Activated CD8-positive, alpha-beta memory T cell treated with anti-CD3 and anti-CD28 coated beads for 24 hours (primary cell): ENCODE measurements around the gene NETO2.
"Not testable (repeated sequence)": the region's sequence is repeated elsewhere in the genome, so short reads cannot be mapped to it uniquely, and the experiment has no call there.

Source experiments
- DNase-seq: peaks from one replicate; pipeline ENCODE4 v3.0.0-alpha.2; 2020

The NETO2 gene

DNA sequence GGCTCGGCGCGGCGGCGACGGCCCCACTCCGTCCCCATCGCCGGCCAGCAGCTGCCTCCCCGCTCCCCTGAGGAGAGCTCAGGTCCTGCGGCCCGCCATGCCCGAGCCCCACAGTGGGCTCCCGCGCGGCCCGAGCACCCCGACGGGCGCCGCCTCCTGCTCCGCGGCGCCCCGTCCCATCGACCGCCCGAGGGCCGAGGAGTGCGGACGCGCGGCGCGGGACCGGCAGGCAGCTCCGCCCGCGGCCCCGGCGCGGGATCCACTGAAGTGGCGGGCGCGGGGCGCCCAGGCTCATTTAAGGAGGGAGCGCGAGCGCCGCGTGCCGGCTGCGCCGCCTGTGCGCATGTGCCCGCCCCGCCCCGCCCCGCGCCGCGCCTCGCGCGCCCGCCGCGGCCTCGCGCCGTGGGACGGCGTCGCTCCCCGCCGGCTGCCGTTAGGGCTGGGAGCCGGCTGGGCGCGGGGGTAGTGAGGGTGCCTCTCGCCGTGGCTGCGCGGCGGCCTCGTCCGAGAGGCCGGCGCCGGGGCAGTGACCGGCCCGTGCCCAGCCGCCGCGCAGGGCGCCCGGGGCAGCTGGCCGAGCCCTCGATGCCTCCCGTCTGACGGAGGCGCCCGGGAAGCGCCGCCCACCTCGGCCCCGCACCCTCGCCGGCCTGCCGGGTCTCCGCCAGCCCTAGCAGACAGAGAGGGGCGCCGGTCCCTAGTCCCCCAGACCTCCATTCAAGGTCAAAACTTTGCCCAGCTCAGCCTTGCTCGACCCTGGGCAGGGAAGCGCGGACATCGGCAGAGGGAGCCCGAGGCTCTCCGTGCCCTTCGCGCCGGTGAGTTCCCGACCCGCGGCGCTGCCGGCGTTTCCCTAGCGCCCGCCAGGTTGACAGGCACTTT is at the start of gene NETO2:
Gene NETO2, minus strand, starts transcription at position 269 of the 882 bp plus-strand sequence. CDS start 333 bp downstream, outside the sequence.
- DNase-seq, result peak; percentile 84

GRCh38 chr16:47182318-47182717 is 38.6 kb upstream of the NETO2 start:
- DNase-seq, result no peak

DNA sequence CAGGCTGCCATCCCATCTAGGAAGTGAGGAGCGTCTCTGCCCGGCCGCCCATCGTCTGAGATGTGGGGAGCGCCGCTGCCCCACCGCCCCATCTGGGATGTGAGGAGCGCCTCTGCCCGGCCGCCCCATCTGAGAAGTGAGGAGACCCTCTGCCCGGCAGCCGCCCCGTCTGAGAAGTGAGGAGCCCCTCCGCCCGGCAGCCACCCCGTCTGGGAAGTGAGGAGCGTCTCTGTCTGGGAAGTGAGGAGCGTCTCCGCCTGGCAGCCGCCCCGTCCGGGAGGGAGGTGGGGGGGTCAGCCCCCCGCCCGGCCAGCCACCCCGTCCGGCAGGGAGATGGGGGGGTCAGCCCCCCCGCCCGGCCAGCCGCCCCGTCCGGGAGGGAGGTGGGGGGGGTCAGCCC is 37.3 kb upstream of the NETO2 start:
- not testable (repeated sequence) for DNase-seq

DNA sequence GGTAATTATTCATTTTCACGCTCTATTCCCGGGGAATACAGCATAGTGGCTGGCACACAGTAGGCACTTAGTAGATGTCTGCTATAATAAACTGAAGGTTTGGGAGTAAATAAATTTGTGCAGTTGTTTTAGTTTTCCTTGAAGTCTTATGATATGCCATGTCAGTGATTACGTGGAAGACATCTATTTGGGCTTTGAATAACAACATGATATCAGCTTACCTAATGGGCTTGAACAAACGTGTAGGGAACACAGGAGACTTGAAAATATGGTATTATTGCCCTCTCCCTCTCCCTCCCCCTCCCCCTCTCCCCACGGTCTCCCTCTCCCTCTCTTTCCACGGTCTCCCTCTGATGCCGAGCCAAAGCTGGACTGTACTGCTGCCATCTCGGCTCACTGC is 36.3 kb upstream of the NETO2 start:
- DNase-seq, result no peak

DNA sequence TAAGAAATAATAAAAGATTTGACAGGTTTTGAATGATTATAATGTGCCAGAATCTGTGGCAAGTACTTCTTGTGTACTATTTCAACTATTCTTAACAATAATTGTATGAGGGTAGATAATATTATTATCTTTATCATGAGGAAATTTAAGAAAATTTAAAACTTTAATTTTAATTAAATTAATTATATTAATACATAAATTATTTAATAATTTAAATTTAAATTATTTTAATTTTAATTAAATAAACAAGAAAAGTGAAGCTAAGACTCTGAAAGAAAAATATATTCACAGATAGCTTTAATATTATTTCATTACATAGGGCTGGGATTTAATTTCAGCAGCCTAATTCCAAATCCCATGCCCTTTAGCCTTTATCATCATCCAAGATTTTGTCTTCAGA is 31.4 kb upstream of the NETO2 start:
- DNase-seq, result no peak

GRCh38 chr16:47162670-47163420 is 19.1 kb upstream of the NETO2 start:
- DNase-seq, result no peak

DNA sequence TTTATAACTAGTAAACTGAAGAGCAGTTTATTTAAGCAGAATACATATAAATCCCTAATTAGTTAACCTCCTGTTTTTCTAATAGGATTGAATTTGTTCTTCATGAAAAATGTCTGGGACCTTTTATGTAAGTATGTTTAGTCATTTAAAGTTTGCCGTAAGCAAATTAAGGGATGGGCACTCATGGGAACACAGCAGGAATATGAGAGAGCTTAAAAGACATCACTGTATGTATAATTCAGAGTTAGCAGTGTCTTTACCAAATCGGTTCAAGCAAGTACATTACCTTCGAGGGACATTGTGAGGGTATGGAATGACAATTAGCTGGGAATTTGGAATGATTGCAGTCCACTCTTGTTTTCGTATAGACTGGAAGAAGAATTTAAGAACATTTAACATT is 17.7 kb upstream of the NETO2 start:
- DNase-seq, result no peak

- DNase-seq, result no peak
These were observed 16.7 kb upstream of the NETO2 start for GRCh38 chr16:47160422-47160821.

DNA sequence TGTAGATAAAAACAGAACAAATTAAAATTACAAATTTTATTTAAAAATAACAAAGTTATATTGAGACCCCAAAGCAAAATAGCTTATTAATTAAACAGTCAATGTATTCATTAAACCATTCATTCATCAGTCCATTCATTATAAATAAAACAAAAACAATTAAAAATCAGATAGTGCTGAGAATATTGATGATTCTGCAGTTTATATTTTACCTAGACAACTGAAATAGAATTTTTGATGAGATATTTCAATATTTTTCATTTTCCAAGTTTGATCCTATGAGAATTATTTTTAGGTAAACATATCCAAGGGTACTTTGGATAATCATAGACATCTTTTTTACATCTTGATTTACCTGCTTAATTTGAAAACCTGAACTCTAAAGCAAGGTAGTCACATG is 15.2 kb upstream of the NETO2 start:
- DNase-seq, result no peak

- no peak for DNase-seq
These were observed 13.0 kb upstream of the NETO2 start for GRCh38 chr16:47156680-47157215.

GRCh38 chr16:47152501-47152900 is 8.8 kb upstream of the NETO2 start:
- not testable (repeated sequence) for DNase-seq

DNA sequence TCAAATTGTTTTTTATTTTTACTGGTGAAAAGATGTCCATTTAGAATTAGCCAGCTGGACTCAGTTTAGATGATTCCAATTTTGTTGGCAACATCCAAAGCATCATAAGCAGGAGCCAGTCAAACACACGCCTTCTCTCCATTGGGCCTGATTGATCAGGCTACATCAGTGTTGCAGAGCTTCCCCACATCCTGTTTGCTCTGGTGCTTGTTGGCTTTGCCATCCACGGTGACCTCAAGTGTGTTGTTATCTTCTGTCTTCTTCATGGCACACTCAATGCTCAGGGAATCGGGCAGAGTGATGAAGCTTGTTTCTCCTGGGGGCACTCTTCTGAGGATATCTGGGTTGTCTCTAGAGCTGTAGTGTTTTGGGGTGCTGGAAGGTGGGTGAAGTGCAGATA is 6.3 kb upstream of the NETO2 start:
- DNase-seq, result no peak

GRCh38 chr16:47144559-47144877 is 773 bp upstream of the NETO2 start:
- DNase-seq, result no peak

DNA sequence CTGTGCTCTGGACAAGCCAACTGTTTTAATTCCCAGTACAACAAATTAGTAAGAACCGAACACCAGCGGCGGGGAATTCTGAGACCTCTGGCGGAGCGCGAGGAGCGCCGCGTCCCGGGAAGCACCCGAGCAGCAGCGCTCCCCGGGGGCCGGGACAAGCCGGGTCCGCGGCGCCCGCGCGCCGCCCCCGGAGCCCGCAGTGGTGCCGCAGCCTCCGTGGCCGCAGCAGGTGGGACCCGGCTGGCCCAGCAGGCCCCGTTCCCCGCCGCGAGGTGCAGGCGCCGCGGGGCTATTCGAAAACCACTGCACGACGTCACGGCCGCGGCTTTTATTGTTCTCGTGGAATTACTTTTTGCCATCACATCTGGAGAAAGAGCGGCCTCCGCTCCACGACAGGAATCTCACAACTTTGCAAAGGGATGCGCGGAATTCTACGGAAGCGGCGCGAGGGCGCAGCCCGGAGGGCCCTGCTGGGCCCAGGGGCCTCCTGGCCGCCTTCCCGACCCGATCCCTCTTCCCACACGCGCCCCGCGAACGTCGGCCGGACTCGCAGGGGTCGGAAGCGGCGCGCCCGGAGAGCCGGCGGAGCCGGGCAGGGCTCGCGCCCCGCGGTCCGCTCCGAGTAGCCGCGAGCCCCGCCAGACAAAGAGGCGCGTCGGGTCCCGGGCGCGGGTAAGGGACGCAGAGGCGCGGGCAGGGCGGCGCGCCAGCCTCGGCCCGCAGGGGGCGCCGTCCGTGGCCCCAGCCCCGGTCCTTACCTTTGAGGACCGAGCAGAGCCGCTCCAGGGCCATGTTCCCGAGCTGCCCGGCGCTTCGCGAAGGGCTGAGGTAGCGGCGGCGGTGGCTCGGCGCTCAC is 696 bp downstream of the NETO2 start:
- DNase-seq, result peak; percentile 87

GRCh38 chr16:47142486-47142820 is 1.3 kb downstream of the NETO2 start:
- DNase-seq, result no peak

- DNase-seq, result peak; percentile 88
These were observed 1.8 kb downstream of the NETO2 start for GRCh38 chr16:47141773-47142485.

DNA sequence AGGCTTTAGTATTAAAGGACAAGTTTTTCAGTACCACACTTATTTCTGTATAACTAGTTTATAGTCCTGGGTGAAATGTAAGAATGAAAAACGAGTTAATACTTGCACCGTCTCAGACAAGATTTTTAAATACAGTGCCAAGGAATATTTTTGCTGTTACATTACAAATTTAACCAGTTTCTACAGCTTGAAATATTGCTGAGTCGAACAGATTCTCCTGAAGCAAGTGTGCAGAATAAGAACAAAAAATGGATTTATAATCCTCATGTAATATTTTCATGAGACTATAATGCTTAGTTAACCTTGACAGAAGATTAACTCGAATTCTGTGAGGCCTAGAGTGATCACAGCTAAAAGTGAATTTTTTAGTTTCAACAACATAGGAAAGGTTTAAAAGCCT is 3.1 kb downstream of the NETO2 start:
- no peak for DNase-seq

DNA sequence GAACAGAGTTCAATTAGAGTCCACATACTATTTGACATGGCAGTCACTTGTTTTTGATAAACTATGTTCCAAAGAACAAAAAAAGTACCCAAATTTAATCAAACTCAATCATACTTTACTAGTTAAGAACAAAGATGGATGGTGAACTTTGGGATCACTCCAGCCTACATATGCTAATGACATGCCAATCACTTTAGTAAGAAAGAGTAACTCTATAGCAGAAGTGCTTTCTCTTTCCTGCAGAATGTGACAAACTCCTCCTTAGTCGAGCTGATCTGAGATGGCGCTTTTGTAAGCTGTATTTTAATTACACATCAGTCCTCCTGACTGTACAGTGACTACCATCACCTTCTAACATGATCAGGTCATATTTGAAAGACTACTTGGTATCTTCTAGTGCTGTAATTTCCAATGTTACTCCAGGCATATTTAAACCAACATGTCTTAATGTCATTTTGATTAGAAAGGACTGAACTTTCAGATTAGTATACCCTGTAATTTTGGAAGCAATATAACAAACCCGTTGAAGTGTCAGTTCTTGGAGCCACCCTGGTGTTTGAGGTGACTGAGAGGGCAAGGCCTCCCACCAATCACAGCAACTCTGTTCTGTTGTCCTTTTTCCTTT is 4.1 kb downstream of the NETO2 start:
- no peak for DNase-seq

- DNase-seq, result not testable (repeated sequence)
These were observed 5.8 kb downstream of the NETO2 start for GRCh38 chr16:47137925-47138324.

DNA sequence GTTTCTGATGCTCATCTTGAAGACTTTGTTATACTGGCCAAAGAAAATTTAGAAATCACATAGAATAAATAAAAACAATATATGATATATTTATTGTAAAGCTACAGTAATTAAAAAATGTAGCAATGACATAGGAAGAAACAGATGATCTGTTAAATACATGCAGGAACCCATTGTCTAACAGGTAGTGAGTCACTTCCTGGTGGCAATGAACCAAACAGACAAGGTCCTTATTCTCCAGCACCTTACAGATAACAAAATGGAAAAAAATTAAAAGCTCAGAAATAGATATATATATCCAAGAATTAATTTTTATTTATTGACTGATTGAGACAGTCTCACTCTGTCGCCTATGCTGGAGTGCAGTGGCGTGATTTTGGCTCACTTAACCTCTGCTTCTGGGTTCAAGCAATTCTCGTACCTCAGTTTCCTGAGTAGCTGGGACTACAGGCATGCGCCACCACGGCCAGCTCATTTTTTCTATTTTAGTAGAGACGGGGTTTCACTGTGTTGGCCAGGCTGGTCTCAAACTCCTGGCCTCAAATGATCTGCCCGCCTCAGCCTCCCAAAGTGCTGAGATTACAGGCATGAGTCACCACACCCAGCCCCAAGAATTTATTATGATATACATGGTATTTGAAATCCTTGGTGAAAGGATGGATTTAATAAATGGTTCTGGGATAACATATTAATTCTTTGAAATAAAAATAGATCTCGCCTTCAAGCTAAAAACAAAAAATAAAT is 7.5 kb downstream of the NETO2 start:
- DNase-seq, result no peak

DNA sequence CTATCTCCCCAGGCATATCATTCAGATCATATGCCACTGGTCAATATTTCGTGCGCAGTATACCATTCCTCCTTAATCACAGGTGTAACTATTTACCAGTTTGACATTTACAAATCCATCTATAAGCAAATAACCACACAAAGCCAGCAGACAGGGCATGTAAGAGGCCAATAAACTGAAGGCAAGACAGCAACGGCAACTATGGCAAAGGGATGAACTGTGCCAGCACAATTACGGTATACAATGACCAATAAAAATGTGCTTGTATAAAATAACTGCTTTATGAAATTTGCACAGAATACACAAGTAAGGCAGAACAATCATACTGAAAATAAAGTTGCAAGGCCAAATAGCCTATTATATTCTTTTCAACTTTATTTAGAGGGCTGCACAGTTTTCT is 9.2 kb downstream of the NETO2 start:
- no peak for DNase-seq
